ENCODE data around the gene C12orf76.
"Not testable (repeated sequence)": the region's sequence is repeated elsewhere in the genome, so short reads cannot be mapped to it uniquely, and the experiment has no call there.

Gene C12orf76

DNA sequence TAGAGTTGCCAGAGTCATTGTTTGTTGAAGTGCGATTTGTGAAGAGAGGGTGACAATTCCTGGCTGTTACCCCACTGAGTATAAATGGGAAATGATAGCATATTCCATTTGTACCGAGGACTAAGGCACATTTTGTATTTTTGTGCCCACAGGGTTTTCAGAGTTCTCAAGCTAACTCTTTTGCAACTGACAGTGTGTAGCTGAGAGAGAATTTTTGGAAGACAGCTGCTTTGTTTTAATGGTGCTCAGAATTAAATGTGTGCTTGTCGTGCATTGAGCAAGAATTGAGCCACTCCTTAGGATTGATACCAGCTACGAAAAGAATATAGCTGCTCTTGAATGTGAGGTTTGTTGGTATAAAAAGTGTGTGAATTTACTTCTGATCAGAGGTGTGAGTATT, 27.4 kb downstream of the C12orf76 start:
- no peak for DNase-seq

DNA sequence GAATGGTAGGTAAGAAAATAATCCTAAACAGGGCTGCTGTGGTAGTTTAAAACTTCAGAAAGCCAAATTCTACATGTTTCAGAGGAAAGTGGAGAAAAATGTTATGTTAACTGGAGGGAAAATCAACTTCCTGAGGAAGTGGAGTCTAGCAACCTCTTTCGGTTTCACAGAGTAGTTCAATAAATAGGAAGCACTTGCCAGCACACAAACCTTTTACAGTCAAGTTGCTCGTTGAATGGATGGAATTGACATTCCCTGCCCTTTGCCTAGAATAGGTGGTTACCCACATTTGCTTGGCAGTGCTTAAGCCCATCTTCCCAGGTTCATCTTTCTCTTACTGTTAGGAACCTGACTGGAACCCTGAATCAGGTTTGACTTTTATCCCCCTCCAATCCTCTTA, 33.2 kb downstream of the C12orf76 start:
- DNase-seq = no peak

DNA sequence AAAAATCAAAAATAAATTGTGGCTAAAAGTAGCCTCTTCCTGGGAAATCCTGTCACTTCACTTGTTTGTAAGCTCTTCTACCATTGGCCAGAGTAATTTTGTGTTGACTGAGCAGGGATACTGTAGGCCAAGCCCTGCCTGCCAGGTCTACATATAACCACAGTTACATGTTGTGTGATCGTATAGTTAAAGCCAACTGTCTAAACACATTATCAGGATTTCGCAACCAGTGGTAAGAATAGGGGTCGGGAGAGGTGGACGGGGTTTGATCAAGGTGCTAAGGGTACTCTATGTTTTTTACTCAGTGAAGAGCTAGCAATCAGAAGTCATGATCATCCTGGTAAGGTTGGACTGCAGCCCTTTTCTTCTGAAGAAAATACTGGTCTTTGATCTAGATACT, 35.7 kb downstream of the C12orf76 start:
- no peak for DNase-seq

DNA sequence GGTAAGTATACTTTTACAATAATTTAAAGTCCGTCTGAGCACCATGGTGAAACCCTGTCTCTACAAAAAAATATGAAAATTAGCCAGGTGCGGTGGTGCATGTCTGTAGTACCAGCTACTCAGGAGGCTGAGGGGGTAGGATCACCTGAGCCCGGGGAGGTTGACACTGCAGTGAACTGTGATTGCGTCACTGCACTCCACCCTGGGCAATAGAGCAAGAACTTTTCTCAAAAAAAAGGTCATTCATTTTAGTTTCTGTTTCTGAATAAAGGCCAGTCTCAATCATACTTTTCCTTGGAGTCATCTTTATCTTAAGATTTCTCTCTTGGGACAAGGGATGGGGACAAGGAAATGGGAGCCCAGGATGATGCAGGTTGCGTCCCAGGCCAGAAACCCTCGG, 36.2 kb downstream of the C12orf76 start:
- no peak for DNase-seq

DNA sequence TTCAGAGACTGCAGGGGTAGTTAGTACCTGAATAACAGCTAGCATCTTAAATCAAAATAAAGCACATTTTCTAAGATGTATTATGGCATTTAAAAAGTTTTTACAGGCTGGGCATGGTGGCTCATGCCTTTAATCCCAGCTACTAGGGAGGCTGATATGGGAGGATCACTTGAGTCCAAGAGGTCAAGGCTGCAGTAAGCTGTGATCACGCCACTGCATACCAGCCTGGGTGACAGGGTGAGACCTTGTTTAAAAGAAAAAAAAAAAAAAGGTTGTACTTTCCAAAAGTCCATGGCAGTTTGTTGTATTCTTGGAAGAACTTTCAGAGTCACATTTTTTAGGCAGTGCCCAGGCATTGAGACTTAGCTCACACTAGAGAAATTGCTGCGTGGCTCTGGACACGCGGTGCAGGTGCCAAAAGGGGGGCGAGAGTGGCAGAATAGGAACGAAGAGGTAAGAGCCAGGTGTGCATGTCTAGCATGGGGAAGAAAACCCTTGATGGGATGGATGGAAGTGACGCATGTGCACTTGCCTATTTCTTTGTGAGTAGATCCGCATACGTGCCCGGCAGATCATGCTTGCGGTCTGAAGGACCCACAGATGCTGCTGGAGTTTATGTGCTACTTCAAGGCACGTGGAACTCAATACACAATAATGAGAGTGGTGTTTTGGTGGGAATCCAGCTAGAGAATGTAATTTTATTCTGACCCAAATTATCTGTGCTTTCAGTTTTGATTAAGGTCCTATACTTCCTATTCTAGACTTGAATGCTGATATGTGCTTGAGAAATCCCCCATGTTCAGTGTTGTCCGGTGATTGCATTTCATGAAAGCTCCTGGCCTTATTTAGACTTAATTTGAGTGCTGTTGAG, 37.2 kb downstream of the C12orf76 start:
- no peak for DNase-seq

DNA sequence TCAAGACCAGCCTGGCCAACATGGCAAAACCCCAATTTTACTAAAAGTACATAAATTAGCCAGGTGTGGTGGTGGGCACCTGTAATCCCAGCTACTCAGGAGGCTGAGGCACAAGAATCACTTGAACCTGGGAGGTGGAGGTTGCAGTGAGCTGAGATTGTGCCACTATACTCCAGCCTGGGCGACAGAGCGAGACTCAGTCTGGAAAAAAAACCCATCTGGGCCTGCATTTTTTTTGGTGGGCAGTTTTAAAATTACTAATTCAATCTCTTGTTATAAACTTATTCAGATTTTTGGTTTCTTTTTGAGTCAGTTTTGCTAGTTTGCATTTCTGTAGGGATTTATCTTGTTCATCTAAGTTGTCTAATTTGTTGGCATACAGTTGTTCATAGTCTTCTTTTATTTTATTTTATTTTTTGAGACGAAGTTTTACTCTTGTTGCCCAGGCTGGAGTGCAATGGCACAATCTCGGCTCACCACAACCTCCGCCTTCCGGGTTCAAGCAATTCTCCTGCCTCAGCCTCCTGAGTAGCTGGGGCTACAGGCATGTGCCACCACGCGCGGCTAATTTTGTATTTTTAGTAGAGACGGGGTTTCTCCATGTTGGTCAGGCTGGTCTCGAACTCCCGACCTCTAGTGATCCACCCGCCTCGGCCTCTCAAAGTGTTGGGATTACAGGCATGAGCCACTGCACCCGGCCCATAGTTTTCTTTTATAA, 39.5 kb downstream of the C12orf76 start:
- not testable (repeated sequence) for DNase-seq

DNA sequence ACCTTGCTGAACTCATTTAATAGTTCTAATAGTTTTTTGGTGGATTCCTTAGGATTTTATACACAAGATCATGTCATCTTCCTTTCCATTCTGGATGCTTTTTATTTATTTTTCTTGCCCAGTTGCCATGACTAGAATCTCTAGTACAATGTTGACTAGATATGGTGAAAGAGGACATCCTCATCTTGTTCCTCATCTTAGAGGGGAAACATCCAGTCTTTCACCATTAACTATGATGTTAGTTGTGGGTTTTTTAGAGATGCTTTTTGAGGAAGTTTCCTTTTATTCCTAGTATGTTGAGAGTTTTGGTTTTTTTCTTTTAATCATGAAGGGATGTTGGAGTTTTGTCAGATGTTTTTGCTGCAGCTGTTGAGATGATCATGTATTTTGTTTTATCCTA, 40.4 kb downstream of the C12orf76 start:
- no peak for DNase-seq

DNA sequence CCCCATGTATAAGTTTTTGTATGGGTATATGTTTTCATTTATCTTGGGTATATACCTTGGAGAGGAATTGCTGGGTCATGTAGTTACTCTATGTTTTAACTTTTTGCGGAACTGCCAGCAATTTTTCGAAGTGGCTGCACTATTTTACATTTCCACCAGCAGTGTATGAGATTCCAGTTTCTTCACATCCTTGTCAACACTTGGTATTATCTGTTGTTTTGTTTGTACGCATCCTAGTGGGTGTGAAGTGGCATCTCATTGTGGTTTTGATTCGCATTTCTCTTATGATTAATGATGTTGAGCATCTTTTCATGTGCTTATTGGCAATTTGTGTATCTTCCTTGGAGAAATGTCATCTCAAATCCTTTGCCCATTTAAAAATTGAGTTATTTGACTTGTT, 42.2 kb downstream of the C12orf76 start:
- DNase-seq = no peak

DNA sequence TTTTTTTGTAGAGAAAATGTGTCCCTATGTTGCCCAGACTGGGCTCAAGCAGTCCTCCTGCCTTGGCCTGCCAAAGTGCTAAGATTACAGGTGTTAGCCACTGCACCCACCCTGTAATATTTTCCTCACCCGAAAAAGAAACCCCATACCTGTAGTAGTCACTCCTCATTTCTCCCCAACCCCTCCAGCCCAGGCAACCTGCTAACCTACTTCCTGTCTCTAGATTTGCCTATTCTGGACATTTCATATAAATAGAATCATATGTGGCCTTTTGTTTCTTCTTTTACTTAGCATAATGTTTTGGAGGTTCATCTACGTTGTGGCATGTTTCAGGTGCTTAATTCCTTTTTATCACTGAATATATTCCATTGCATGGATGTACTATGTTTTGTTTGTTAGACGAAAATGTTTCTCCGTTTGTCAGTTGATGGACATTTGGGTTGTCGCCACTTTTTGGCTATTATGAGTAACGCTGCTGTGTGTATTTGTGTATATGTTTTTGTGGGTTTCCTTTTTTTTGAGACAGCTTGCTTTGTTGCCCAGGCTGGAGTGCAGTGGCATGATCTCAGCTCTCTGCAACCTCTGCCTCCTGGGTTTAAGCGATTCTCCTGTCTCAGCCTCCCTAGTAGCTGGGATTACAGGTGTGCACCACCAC, 42.9 kb downstream of the C12orf76 start:
- no peak for DNase-seq

DNA sequence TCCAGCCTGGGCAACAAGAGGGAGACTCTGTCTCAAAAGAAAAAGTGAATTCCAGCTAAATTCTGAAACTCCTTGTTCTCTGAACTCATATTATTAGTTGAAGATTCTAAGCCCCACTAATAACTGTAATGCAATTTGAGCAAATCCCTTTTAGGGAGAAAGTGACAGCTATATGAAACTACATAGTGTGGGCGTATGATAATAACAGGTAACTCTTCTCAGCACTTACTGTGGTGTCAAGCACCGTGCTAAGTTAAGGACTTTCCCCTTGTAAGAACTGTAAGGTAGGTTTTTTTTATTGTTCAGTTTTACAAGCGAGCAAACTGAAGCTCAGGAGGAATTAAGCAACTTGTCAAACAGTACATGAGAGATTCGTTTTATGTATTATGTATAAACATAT, 43.7 kb downstream of the C12orf76 start:
- DNase-seq = no peak

DNA sequence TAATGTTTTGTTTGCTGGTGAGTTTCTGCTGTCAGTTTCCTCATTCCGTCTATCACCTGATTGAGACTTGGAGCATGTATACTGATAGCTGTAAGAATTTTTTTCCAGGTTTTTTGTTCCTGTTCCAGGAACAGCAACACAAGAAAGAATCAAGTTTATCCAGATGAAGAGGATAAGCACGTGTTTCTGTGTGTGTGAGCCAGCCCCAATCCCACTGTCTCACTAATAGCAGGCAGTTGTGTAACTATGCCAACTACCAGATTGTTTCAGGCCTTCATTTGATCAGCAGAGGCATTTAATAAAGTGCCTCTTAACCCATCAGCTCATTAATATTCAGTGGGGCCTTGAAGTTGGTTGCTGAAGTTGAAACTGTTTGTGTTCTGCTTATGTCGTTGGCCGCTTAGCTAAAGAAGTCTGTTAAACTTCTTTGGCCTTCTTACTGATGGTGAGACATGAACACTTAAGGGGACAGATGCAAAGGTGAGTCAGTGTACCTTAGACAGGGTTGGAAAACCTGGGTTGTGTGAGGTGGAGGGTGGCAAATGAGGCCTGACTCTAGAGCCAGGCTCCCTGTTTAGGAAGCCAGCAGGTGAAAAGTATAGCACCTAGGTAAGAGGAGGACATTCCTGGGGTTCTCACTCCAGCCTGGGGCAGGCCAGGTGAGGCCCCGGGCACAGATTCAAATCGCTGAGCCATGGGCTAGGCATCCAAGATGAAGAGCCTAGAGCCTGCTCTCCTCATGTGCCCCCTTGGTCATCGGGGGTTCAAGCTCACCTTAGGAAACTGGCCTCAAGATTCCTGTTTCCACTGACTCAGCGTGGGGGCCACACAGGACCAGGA, 45.4 kb downstream of the C12orf76 start:
- no peak for DNase-seq

DNA sequence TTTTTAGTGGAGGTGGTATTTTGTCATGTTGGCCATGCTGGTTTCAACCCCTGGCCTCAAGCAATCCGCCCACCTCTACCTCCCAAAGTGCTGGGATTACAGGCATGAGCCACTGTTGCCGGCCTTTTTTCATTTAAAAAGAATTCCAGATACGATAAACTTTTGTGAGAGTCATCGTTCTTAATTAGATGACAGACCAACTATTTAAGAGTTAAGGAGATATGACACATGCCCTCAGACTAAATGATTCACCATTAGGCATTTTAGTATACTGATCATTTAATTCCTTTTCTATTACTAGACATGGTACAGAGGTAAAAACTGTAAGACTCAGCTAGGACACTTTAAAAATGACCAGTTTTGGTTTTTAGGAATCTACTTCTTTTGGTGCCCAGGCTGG, 46.7 kb downstream of the C12orf76 start:
- DNase-seq = no peak

DNA sequence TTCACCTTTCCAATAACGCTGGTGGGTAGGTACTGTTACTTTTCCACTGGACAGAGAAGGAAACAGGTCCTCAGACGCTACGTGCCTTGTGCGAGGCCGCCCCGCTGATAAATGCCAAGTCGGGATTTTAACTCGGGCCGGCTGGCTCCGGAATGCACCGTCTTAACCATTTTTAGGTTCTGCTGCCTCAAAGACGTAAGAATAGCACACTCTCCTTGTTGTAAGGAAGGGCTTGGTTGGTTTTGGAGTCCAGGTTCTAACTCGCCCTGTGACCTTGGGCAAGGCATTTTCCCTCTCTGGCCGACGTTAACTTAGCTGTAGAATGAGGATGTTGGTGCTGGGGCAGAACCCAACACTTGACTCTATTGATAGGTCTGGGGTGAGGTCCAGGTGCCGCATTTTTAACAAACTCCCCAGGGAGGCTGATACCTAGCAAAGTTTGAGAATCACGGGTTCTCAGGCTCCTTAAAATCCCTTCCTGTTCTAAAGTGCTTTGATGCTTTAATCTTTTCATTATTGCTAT, 48.3 kb downstream of the C12orf76 start:
- peak; percentile 53 for DNase-seq

DNA sequence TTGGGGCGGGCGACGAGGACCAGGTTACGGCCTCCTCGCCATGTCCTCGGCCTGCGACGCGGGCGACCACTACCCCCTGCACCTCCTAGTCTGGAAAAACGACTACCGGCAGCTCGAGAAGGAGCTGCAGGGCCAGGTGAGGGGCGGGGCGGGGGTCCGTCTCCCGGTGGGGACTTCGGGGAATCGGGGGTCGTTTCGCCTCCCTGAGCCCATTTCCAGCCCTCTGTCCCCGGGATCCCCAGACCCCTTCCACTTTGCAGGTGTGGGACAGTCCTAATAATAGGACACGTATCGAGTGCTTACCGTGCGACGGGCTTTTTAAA, 48.7 kb downstream of the C12orf76 start:
- no peak for DNase-seq

DNA sequence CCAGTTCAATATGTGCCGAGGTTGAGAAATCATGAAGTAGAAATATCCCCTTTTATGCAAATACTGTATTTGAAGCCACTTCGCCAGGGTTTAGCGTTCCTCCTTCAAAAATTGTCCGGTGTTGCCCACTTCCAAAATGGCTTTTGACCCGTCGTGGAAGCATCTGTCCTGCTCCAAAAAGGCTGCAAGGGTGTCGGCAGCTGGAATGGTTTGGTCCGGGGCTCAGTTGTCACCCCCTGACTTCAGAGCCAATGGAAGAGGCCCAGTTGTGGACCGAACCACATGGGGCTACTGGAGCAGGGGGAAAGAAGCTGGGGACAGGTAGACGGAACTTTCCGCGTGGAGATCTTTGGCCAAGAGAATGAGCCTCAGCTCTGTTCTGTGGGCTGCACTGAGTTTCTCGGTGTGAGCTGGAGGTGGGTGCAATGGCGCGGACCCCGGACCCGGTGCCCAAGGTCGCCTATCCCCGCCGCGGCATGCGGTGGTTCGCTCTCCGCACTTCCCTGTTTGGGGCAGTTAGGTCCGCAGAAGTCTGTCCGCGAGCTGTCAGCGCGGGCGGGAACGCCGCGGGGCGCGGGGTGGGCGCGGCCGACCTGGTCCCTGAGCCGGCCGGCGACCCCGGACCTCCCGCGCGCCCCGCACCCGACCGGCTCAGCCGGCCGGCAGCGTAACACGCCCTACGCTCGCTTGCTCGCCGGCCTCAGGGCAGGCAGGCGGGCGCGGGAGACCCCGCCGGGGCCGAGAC, 49.2 kb downstream of the C12orf76 start, which contains the start of gene ANKRD13A:
Gene ANKRD13A, plus strand, starts transcription at position 527 of the 745 bp plus-strand sequence. CDS start 259 bp downstream, outside the sequence.
- peak; percentile 95 for DNase-seq

DNA sequence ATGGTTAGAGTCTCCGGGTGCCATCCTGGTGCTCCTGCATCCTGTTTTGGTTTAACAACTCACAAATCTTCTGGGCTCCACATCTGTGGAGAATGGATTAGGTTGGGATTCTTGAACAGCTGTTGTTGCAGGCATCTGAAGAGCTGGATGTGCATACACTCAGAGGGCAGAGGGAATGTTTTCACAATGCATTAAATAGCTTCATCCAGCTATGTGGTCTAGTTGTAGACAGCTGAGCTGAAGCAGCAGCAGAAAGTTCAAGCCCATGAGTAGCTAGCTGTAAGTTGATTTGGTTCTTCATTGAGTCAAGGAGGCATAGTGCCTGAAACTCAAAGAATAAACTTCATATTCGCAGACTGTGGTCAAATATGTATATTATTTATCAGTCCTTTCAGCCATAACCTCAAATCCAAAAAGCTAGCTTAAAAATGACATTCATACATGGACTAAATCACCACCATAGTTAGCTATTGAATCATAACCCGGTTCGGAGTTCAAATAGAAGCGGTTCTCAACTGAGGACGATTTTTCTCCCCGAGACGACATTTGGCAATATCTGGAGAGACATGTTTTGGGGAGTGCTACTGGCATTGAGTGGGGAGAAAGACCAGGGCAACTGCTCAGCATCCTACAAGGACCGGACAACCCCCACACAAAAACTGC, 50.0 kb downstream of the C12orf76 start:
- peak; percentile 46 for DNase-seq

DNA sequence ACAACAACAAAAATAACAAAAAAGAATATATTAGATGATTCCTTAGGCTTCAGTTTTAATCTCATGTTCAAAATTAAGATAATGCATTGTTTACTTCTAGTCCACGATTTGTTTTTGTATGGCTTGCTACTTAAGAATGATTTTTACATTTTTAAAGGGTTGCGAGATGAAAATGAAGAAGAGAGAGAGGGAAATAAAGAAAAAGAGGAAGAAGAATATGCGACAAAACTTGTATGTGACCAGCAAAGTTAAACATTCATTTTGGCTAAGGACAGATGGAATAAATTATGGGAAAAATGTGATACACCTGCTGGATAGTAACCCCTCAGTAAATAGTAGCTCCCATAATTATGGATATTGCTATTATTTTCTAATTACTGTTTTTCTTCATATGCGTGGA, 50.9 kb downstream of the C12orf76 start:
- no peak for DNase-seq

DNA sequence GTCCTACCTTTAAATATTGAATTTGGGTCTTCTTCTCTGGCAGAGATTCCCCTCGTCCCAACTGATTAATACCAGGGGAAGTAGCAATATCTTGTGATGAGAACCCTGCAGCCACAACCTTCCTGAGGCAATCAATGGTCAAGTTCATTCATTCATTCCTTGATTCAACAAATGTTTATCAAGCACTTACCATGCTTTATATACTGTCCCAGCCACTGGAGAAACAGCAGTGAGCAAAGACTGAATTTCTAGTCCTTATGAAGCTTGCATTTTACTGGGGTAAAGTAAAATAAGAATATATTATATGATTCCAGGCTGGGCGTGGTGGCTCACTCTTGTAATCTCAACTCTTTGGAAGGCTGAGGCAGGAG, 51.9 kb downstream of the C12orf76 start:
- DNase-seq = no peak

DNA sequence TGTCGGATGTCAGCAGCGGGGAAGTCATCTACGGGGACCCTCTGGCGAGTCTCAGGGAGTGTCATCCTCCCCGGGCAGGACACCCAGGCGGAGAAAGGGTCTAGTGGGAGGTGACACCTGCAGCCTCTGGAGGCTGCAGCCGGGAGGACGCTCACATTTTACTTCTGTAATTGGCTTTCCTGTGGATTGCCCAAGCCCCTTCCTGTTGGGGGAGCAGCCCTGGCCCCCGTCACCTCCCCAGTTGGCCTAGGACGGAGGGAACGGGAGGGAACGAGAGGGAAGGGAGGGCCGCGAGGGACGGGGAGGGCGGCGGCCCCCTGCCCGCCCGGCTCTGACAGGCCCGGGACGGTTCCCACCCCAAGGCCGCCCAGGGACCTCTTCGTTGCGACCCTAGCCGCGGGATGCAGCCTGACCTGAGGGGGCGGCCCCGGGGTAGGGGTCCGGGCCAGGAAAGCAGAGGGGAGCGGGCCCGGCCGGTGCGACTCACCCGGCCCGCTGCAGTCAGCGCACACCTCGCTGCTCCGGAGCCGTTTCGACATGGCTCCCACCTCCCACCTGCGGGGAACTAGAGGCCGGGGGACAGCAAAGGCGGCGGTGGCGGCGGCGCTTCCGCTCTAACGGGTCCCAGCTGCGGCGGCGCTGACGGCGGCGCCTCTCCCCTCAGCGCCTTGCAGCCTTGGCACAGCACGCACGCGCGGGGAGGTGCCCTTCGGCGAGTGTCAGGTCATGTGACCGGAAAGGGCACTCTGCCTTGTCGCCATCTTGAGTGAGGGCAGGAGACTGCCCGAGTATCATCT, 52.4 kb downstream of the C12orf76 start, which contains the start of gene GIT2:
Gene GIT2, minus strand, starts transcription at position 683 of the 797 bp plus-strand sequence. Its CDS starts 144 bp downstream, at position 539.
- DNase-seq = peak; percentile 93

DNA sequence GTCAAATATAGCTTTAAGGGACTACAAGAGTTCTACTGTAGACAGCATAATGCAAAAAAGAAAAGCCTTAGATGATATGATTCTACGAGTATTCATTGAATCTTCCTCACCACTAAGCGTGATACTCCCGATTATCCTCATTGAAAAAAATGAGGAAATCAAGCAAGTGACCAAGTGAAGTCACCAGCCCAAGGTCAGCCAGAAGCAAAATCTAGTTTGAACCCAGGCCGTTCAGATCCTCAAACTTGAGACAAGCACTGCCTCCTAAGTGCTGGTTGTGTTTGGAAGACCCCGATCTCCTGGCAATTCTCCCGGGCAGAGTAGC, 53.0 kb downstream of the C12orf76 start:
- no peak for DNase-seq

All from right forelimb (tissue), 1 donor.